Rectal smooth muscle tissue (tissue), 1 donor: Measurements from ENCODE around the gene MACC1.
A peak's percentile ranks its signal among the peaks of the same experiment; 100 is the strongest.

Experiments
- H3K27ac ChIP-seq: one replicate; pipeline ENCODE4 v1.7.0; 2013; ENCODE audit warnings: low read depth, low read length, inconsistent platforms
- H3K27me3 ChIP-seq: one replicate; pipeline ENCODE4 v1.7.0; 2013; ENCODE audit warnings: low read length; ENCODE audit not compliant: control insufficient read depth, insufficient read depth
- H3K36me3 ChIP-seq: one replicate; pipeline ENCODE4 v1.7.0; 2013; ENCODE audit warnings: low read length; ENCODE audit not compliant: control insufficient read depth, insufficient read depth
- H3K4me1 ChIP-seq: one replicate; pipeline ENCODE4 v1.7.0; 2013; ENCODE audit warnings: low read length; ENCODE audit not compliant: control insufficient read depth, insufficient read depth
- H3K4me3 ChIP-seq: one replicate; pipeline ENCODE4 v1.7.0; 2013; ENCODE audit warnings: low read length
- H3K9ac ChIP-seq: one replicate; pipeline ENCODE4 v1.7.0; 2013; ENCODE audit warnings: low read length

MACC1 gene

GRCh38 chr7:20226860-20227259 lies 9.7 kb upstream of the MACC1 start:
- Histone ChIP-seq H3K4me1 (no peaks in the 10 kb centered on the region), H3K27me3 (no peaks in the 10 kb centered on the region), H3K27ac (no peak overlapping the region), H3K9ac (no peak overlapping the region), H3K4me3 (no peak overlapping the region), H3K36me3 (no peaks in the 10 kb centered on the region)

- H3K36me3 ChIP-seq: no peaks in the 10 kb centered on the region
- no peak overlapping the region for H3K27ac ChIP-seq
- H3K4me1 ChIP-seq: no peaks in the 10 kb centered on the region
- no peak overlapping the region for H3K4me3 ChIP-seq
- H3K27me3 ChIP-seq: no peaks in the 10 kb centered on the region
- no peak overlapping the region for H3K9ac ChIP-seq
Observed at GRCh38 chr7:20225384-20225783, 8.2 kb upstream of the MACC1 start.

- Histone ChIP-seq H3K4me3 (no peak overlapping the region), H3K36me3 (no peaks in the 10 kb centered on the region), H3K9ac (no peak overlapping the region), H3K27ac (no peak overlapping the region), H3K27me3 (no peaks in the 10 kb centered on the region), H3K4me1 (no peaks in the 10 kb centered on the region)
Observed at GRCh38 chr7:20224025-20224424, 6.8 kb upstream of the MACC1 start.

- H3K9ac ChIP-seq: no peak overlapping the region
- H3K4me3 ChIP-seq: no peak overlapping the region
- H3K27me3 ChIP-seq: no peaks in the 10 kb centered on the region
- H3K4me1 ChIP-seq: no peaks in the 10 kb centered on the region
- no peak overlapping the region for H3K27ac ChIP-seq
- H3K36me3 ChIP-seq: no peaks in the 10 kb centered on the region
Observed at GRCh38 chr7:20223356-20223755, 6.2 kb upstream of the MACC1 start.

GRCh38 chr7:20222219-20222828 lies 5.1 kb upstream of the MACC1 start:
- H3K36me3 ChIP-seq: no peaks in the 10 kb centered on the region
- H3K4me3 ChIP-seq: no peak overlapping the region
- H3K9ac ChIP-seq: no peak overlapping the region
- H3K27ac ChIP-seq: no peak overlapping the region
- no peaks in the 10 kb centered on the region for H3K4me1 ChIP-seq
- H3K27me3 ChIP-seq: no peaks in the 10 kb centered on the region

GRCh38 chr7:20220921-20221547 lies 3.9 kb upstream of the MACC1 start:
- H3K4me3 ChIP-seq: no peak overlapping the region
- H3K9ac ChIP-seq: no peak overlapping the region
- peak overlapping the region; percentile 40 for H3K27ac ChIP-seq

GRCh38 chr7:20220293-20220761 lies 3.1 kb upstream of the MACC1 start:
- H3K27ac ChIP-seq: peak overlapping the region; percentile 40
- no peak overlapping the region for H3K9ac ChIP-seq
- H3K4me3 ChIP-seq: peak overlapping the region; percentile 2

More at GRCh38 chr7:20220921-20221547, 3.9 kb upstream of the MACC1 start:
- Histone ChIP-seq H3K36me3 (no peaks in the 10 kb centered on the region), H3K4me1 (no peaks in the 10 kb centered on the region), H3K27me3 (no peaks in the 10 kb centered on the region)

GRCh38 chr7:20219446-20220292 lies 2.5 kb upstream of the MACC1 start:
- Histone ChIP-seq H3K4me3 (peak overlapping the region; percentile 2), H3K9ac (no peak overlapping the region), H3K36me3 (no peaks in the 10 kb centered on the region), H3K4me1 (no peaks in the 10 kb centered on the region), H3K27ac (peak overlapping the region; percentile 4), H3K27me3 (no peaks in the 10 kb centered on the region)

More at GRCh38 chr7:20220293-20220761, 3.1 kb upstream of the MACC1 start:
- Histone ChIP-seq H3K27me3 (no peaks in the 10 kb centered on the region), H3K36me3 (no peaks in the 10 kb centered on the region), H3K4me1 (no peaks in the 10 kb centered on the region)

- no peaks in the 10 kb centered on the region for H3K36me3 ChIP-seq
- peak overlapping the region; percentile 4 for H3K27ac ChIP-seq
- no peaks in the 10 kb centered on the region for H3K27me3 ChIP-seq
- H3K9ac ChIP-seq: no peak overlapping the region
- H3K4me3 ChIP-seq: no peak overlapping the region
- no peaks in the 10 kb centered on the region for H3K4me1 ChIP-seq
Observed at GRCh38 chr7:20219062-20219445, 1.9 kb upstream of the MACC1 start.

- no peak overlapping the region for H3K4me3 ChIP-seq
- H3K36me3 ChIP-seq: no peaks in the 10 kb centered on the region
- no peaks in the 10 kb centered on the region for H3K4me1 ChIP-seq
- H3K27me3 ChIP-seq: no peaks in the 10 kb centered on the region
- H3K27ac ChIP-seq: no peak overlapping the region
- no peak overlapping the region for H3K9ac ChIP-seq
Observed at GRCh38 chr7:20218279-20218678, 1.1 kb upstream of the MACC1 start.

- Histone ChIP-seq H3K27me3 (no peaks in the 10 kb centered on the region), H3K27ac (no peak overlapping the region), H3K9ac (no peak overlapping the region), H3K4me1 (no peaks in the 10 kb centered on the region), H3K4me3 (peak overlapping the region; percentile 40), H3K36me3 (no peaks in the 10 kb centered on the region)
Observed at GRCh38 chr7:20216406-20217036, 663 bp downstream of the MACC1 start.
